Skeletal muscle tissue (tissue), 4 donors: ENCODE data around the gene HDHD5. TPM values are rescaled to one million over a fixed set of nuclear protein-coding genes. Genes with fewer than 3 reads are reported as not detected.

Experiments
- H3K27ac ChIP-seq: one replicate; pipeline ENCODE4 v1.7.0; 2013; ENCODE audit warnings: mild to moderate bottlenecking, low read depth, low read length, inconsistent platforms
- H3K27me3 ChIP-seq, 3 donors: one replicate each; pipeline ENCODE4 v1.7.0; 2013; ENCODE audit warnings: low read length in 3 of 3; ENCODE audit not compliant: control insufficient read depth in 3 of 3, insufficient read depth in 3 of 3
- H3K36me3 ChIP-seq, 3 donors: one replicate each; pipeline ENCODE4 v1.7.0; 2013; ENCODE audit warnings: low read length in 3 of 3; ENCODE audit not compliant: control insufficient read depth in 3 of 3, insufficient read depth in 3 of 3
- H3K4me1 ChIP-seq, 3 donors: one replicate each; pipeline ENCODE4 v1.7.0; 2013; ENCODE audit warnings: low read length in 3 of 3, mild to moderate bottlenecking in 3 of 3; ENCODE audit not compliant: control insufficient read depth in 3 of 3, insufficient read depth in 3 of 3
- H3K4me3 ChIP-seq, 3 donors: one replicate each; pipeline ENCODE4 v1.7.0; 2013; ENCODE audit warnings: low read length in 3 of 3
- H3K9ac ChIP-seq, 3 donors: one replicate each; pipeline ENCODE4 v1.7.0; 2013; ENCODE audit warnings: low read length in 3 of 3, mild to moderate bottlenecking in 3 of 3, moderate library complexity in 2 of 3, low read depth in 1 of 3
- H3K9me3 ChIP-seq, 3 donors: one replicate each; pipeline ENCODE4 v1.7.0; 2013; ENCODE audit warnings: low read length in 3 of 3; ENCODE audit not compliant: control insufficient read depth in 3 of 3
- total RNA-seq: library from RNA; depleted of rRNA; stranded (reverse); fragments of >200 nt; gene quantifications from one replicate; pipeline ENCODE4 v1.2.3, GENCODE V29; 2014
- donor health status: Osteomylitis.

HDHD5 gene
- total RNA-seq, 1 donor from 2014 or later, result 42.8 TPM

DNA sequence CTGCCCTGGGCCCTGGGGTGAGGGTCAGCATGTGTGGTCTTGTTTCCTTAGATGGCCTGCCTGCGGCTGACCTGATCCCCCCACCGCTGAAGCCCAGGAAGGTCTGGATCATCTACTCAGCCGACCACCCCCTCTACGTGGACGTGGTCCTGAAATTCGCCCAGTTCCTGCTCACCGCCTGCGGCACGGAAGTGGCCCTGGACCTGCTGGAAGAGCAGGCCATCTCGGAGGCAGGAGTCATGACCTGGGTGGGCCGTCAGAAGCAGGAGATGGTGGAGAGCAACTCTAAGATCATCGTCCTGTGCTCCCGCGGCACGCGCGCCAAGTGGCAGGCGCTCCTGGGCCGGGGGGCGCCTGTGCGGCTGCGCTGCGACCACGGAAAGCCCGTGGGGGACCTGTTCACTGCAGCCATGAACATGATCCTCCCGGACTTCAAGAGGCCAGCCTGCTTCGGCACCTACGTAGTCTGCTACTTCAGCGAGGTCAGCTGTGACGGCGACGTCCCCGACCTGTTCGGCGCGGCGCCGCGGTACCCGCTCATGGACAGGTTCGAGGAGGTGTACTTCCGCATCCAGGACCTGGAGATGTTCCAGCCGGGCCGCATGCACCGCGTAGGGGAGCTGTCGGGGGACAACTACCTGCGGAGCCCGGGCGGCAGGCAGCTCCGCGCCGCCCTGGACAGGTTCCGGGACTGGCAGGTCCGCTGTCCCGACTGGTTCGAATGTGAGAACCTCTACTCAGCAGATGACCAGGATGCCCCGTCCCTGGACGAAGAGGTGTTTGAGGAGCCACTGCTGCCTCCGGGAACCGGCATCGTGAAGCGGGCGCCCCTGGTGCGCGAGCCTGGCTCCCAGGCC is 50.6 kb downstream of the HDHD5 start:
- Histone ChIP-seq H3K27me3 (no peaks in the 10 kb centered on the region), H3K9ac (no peak overlapping the region), H3K27ac (no peak overlapping the region), H3K9me3 (no peaks in the 10 kb centered on the region), H3K4me1 (no peaks in the 10 kb centered on the region), H3K36me3 (peaks cover 4 to 20% (median 19%) of the 10 kb centered on the region in 3 donors), H3K4me3 (no peak overlapping the region)

DNA sequence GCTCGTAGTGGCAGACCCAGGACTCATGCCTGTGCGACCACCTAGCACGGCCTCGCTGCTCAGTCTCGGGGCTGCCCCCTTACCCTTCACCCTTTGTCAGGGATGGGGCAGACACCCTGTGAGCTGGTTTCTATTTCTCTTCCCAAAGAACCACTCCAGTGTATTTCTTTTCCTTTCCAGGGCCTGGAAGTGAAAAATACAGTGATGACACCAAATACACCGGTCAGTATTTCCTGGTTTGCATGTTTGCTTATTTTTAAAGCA is 51.6 kb downstream of the HDHD5 start:
- no peak overlapping the region for H3K9ac ChIP-seq
- H3K9me3 ChIP-seq, result no peaks in the 10 kb centered on the region
- no peak overlapping the region for H3K27ac ChIP-seq
- no peaks in the 10 kb centered on the region for H3K4me1 ChIP-seq
- H3K27me3 ChIP-seq, result no peaks in the 10 kb centered on the region
- peaks cover 8 to 27% (median 26%) of the 10 kb centered on the region in 3 donors for H3K36me3 ChIP-seq
- no peak overlapping the region for H3K4me3 ChIP-seq

DNA sequence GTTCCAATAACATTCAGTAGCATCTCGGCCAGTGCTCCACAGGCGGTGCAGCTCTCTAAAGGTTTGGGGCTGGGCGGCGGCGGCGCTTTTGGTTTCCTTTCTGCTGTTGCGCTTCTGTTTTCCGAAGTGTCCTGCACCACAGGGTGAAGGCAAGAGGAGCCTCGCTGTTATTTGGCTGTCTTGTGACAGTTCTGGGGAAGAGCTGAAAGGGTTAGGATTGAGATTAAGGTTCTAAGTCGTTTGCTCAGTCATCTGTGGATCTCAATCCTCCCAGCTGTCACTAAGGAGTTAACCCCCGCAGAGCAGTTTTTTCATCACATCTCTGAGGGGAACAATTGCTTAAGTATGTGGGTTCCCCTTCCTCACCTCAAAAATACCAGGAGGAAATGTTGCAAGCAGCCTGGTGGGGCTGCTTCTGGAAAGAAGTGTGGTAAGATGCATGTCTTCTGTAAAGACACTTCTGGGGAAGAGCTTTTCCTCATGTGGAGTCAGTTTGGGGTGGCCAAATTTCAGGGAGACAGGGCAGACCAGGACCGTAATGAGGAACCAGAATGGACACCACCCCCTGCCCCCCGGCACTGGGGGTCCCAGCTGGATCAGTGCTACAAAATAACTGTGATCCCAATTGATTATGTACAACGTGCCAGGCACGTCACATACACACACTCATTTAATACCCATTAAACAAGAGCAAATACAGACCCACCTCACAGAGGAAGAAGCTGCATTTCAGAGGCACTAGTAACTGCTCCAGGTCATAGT is 52.1 kb downstream of the HDHD5 start:
- no peak overlapping the region for H3K9ac ChIP-seq
- peaks cover 13 to 32% (median 30%) of the 10 kb centered on the region in 3 donors for H3K36me3 ChIP-seq
- H3K27ac ChIP-seq, result no peak overlapping the region
- no peak overlapping the region for H3K4me3 ChIP-seq
- no peaks in the 10 kb centered on the region for H3K4me1 ChIP-seq
- H3K27me3 ChIP-seq, result no peaks in the 10 kb centered on the region
- no peaks in the 10 kb centered on the region for H3K9me3 ChIP-seq

DNA sequence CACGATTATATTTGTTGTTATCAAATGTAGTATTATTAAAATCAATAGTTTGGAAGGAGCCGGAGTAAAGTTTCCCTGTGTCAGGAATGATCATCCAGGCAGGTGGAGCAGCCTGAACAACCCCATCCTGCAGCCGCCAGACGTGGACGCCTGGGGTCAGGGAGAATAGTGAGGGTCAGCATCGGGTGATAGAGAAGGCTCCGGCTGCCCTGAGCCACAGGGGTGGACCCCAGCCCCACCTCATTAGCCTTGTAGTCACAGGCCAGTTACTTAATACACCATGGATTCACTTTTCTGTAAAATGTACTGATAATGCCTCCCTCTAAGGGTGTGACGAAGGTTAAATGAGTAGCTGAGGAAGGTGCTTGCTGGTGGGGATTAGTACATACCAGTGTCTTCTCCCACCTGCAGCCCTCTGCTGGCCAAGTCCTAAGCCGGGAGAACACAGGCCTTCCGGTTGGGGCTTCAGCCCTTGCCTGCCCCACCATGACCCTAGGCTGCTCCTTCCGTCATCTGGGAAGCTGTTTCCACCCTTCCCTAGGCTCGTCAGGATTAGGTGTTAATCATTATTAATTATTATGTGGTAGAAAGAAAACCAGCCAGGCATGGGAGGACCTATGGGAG is 52.8 kb downstream of the HDHD5 start:
- H3K9ac ChIP-seq, result no peak overlapping the region
- no peak overlapping the region for H3K27ac ChIP-seq
- H3K4me1 ChIP-seq, result no peaks in the 10 kb centered on the region
- no peaks in the 10 kb centered on the region for H3K9me3 ChIP-seq
- H3K27me3 ChIP-seq, result no peaks in the 10 kb centered on the region
- H3K36me3 ChIP-seq, result peaks cover 14 to 37% (median 36%) of the 10 kb centered on the region in 3 donors
- no peak overlapping the region for H3K4me3 ChIP-seq

DNA sequence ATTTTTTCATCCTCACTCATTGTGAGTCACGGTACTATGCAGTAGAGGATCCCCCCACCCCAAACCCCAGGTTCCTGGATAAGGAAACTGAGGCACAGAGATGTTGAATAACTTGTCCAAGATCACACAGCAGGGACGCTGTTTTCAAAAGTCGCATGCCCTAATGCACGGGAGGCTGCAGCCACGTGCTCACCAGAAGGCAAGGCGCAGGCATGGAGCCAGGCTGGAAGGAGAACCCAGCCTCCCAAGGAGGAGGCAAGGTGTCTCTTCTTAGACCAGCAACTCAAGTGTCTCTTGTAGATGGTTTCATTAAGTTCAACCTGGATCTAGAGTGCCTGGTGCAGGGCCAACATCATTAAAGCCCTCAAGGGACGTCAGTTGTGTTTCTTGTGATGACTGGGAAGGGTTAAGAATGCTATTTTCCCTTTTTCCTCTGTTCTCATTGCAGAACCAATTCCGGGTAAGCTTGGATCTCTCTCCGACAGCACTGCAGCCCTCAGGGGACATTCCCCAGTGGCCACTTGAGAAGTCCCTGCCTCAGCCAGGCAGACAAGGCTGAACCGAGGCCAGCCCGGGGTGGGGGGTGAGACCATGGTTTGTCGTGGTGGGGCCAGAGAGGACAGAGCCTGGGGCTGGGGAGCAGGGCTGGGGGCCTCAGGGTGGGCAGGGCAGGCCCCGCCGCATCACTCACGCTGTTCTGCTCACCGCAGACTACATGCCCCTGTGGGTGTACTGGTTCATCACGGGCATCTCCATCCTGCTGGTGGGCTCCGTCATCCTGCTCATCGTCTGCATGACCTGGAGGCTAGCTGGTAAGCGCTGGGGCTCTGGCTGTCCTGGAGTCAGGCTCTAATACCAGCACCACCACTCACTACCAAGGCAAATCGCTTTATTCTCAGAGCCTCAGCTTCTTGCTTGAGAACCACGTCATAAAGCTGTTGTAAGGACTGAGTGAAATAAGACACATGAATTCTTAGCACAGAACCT is 53.6 kb downstream of the HDHD5 start:
- no peak overlapping the region for H3K27ac ChIP-seq
- no peaks in the 10 kb centered on the region for H3K9me3 ChIP-seq
- H3K36me3 ChIP-seq, result peaks cover 18 to 44% (median 44%) of the 10 kb centered on the region in 3 donors
- H3K9ac ChIP-seq, result no peak overlapping the region
- H3K4me3 ChIP-seq, result no peak overlapping the region
- H3K4me1 ChIP-seq, result no peaks in the 10 kb centered on the region
- no peaks in the 10 kb centered on the region for H3K27me3 ChIP-seq

DNA sequence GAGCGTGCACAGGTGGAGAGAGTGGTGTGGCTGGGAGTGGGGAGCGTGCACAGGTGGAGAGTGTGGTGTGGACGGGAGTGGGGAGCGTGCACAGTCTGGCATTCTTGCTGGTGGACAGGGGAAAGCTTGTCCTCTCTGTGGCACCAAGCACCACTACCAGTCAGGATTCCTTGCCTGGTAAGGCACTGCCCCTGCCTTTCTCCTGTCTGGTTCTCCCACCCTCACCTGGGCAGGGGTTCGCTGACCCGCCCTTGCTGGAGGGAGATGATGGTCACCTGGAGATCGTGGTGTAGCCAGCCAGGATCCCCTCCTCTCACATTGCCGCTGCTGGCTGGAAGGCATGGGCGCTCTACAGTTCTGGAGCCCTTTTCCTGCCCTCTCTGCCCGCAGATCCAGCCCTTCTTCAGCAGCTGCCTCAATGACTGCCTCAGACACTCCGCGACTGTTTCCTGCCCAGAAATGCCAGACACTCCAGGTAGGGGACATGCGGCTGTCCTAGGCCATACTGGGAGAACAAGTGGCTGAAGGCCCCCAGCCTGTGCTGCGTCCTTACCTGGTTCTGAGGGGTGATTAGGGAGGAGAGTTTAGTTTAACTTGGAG is 54.6 kb downstream of the HDHD5 start:
- Histone ChIP-seq H3K36me3 (peaks cover 18 to 49% (median 46%) of the 10 kb centered on the region in 3 donors), H3K9me3 (no peaks in the 10 kb centered on the region), H3K4me3 (no peak overlapping the region), H3K4me1 (no peaks in the 10 kb centered on the region), H3K27me3 (no peaks in the 10 kb centered on the region), H3K27ac (no peak overlapping the region), H3K9ac (no peak overlapping the region)

DNA sequence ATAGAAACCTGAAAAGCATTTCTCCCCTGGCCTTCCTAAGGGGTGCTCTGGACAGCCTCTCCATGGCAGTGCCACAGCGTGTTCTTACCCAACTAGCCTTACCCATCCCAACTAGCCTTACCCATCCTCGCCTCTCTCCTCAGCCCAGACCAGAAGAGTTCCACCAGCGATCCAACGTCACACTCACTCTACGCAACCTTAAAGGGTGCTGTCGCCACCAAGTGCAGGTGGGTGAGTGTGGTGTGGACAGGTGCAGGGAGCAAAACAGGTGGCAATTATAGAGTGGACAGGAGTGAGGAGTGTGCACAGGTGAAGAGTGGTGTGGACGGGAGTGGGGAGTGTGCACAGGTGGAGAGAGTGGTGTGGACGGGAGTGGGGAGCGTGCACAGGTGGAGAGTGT is 55.7 kb downstream of the HDHD5 start:
- Histone ChIP-seq H3K27ac (no peak overlapping the region), H3K4me1 (no peaks in the 10 kb centered on the region), H3K9ac (no peak overlapping the region), H3K9me3 (no peaks in the 10 kb centered on the region), H3K4me3 (no peak overlapping the region), H3K27me3 (no peaks in the 10 kb centered on the region), H3K36me3 (peaks cover 25 to 56% (median 50%) of the 10 kb centered on the region in 3 donors)

DNA sequence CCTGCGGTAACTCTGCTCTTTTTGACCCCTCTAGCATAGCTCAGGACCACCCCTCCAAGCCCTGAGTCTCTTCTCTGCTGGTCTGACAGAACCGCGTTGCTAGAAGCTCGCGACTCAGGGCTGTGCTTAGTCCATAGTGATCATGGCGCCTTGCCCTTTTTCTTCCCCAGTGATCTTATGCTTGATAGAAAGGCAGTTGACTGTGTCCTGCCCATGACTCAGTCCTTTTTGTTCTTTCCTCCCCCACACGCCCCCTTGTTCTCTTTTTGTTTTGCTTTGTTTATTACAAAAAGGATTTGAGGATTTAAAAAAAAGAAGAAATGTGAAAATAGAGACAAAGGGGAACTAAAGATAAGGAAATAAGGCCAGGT is 56.8 kb downstream of the HDHD5 start:
- H3K9me3 ChIP-seq, result no peaks in the 10 kb centered on the region
- no peak overlapping the region for H3K27ac ChIP-seq
- H3K4me3 ChIP-seq, result no peak overlapping the region
- H3K27me3 ChIP-seq, result no peaks in the 10 kb centered on the region
- H3K9ac ChIP-seq, result no peak overlapping the region
- peaks cover 23 to 60% (median 49%) of the 10 kb centered on the region in 3 donors for H3K36me3 ChIP-seq
- H3K4me1 ChIP-seq, result no peaks in the 10 kb centered on the region
